WTC11 (cell line): Measurements from ENCODE around the gene PTPRT.

Source experiments
- CBFB ChIP-seq: sonication (generic); formaldehyde crosslinking; IDR thresholded peaks from 2 replicates; pipeline ENCODE4 v1.8.1; 2022; ENCODE audit warnings: mild to moderate bottlenecking, low read depth, missing genetic modification reagents
- CREB1 ChIP-seq: sonication (generic); formaldehyde crosslinking; IDR thresholded peaks from 2 replicates; pipeline ENCODE4 v1.8.0; 2023; ENCODE audit warnings: mild to moderate bottlenecking, missing genetic modification reagents
- CTCF ChIP-seq: fragments of 200-600 bp; IDR thresholded peaks from 2 replicates; pipeline ENCODE4 v1.8.0; 2022; ENCODE audit warnings: antibody characterized with exemption
- E2F1 ChIP-seq: sonication (generic); formaldehyde crosslinking; IDR thresholded peaks from 2 replicates; pipeline ENCODE4 v1.8.0; 2022; ENCODE audit warnings: mild to moderate bottlenecking, missing genetic modification reagents
- ETV6 ChIP-seq: sonication (generic); formaldehyde crosslinking; IDR thresholded peaks from 2 replicates; pipeline ENCODE4 v1.8.1; 2022; ENCODE audit warnings: mild to moderate bottlenecking, missing genetic modification reagents
- FOXP4 ChIP-seq: sonication (generic); formaldehyde crosslinking; IDR thresholded peaks from 2 replicates; pipeline ENCODE4 v1.8.0; 2022; ENCODE audit warnings: mild to moderate bottlenecking, missing genetic modification reagents
- JUN ChIP-seq: sonication (generic); formaldehyde crosslinking; IDR thresholded peaks from 2 replicates; pipeline ENCODE4 v1.8.0; 2023; ENCODE audit warnings: mild to moderate bottlenecking, missing genetic modification reagents
- STAT6 ChIP-seq: sonication (generic); formaldehyde crosslinking; conservative IDR thresholded peaks from 2 replicates; pipeline ENCODE4 v1.8.1; 2023; ENCODE audit warnings: mild to moderate bottlenecking, low read depth, missing genetic modification reagents, moderate library complexity
- ZBTB21 ChIP-seq: sonication (generic); formaldehyde crosslinking; IDR thresholded peaks from 2 replicates; pipeline ENCODE4 v1.8.1; 2023; ENCODE audit warnings: mild to moderate bottlenecking, missing genetic modification reagents, borderline replicate concordance
- ZNF219 ChIP-seq: sonication (generic); formaldehyde crosslinking; IDR thresholded peaks from 2 replicates; pipeline ENCODE4 v1.8.0; 2023; ENCODE audit warnings: missing genetic modification reagents, mild to moderate bottlenecking, borderline replicate concordance
- ZNF512 ChIP-seq: sonication (generic); formaldehyde crosslinking; IDR thresholded peaks from 2 replicates; pipeline ENCODE4 v1.8.1; 2022; ENCODE audit warnings: missing genetic modification reagents, borderline replicate concordance

- TF ChIP-seq STAT6 (CRISPR knock-in tag) (no peak), CREB1 (CRISPR knock-in tag) (no peak), CTCF (no peak), CBFB (CRISPR knock-in tag) (no peak), FOXP4 (CRISPR knock-in tag) (no peak), E2F1 (no peak), ETV6 (CRISPR knock-in tag) (no peak), JUN (CRISPR knock-in tag) (no peak), ZNF219 (CRISPR knock-in tag) (no peak), ZNF512 (CRISPR knock-in tag) (no peak), ZBTB21 (CRISPR knock-in tag) (no peak)
Measured at GRCh38 chr20:42051921-42052320, 1137.8 kb downstream of the PTPRT start.
